HepG2 (cell line): Measurements from ENCODE around the gene SLC9A1. TPM values are rescaled to one million over a fixed set of nuclear protein-coding genes. Genes with fewer than 3 reads are reported as not detected.

Experiments
- ATAC-seq: fragments of 200-7000 bp; cut with Tn5 transposase; 3 replicates; pipeline ENCODE4 v1.9.1; 2020; ENCODE audit warnings: mild to moderate bottlenecking, moderate library complexity
- BruUV-seq: library from RNA; stranded (reverse); fragments of 400-500 nt; replicated peaks from 2 replicates; lab custom pipeline; 2021; lab: Mats Ljungman, UMichigan
- CTCF ChIA-PET: fragments of 300-600 bp; formaldehyde crosslinking; extraction: SDS; loops from one replicate; lab custom pipeline; 2021; ENCODE audit warnings: low total read pairs, inconsistent platforms, low intra/inter-chr PET ratio; lab: Yijun Ruan, JAX
- POLR2A ChIA-PET: fragments of 350-600 bp; sonication (Branson Sonifier 250); formaldehyde crosslinking; loops from one replicate; lab custom pipeline; 2020; ENCODE audit warnings: antibody characterized with exemption, inconsistent platforms; lab: Yijun Ruan, JAX
- DNase-seq: peaks from one replicate; pipeline ENCODE4 v3.0.0-alpha.2; 2015; ENCODE audit warnings: low spot score
- FAIRE-seq: peaks from 3 replicates; lab custom pipeline; 2011; peaks lifted over from hg19 to GRCh38; lab: Jason Lieb, UNC
- H2AFZ ChIP-seq: one replicate; pipeline ENCODE4 v1.6.1; 2011; ENCODE audit warnings: low read length, inconsistent platforms
- H3K27ac ChIP-seq: fragments of 300-600 bp; 3 replicates; pipeline ENCODE4 v1.8.0; 2011; ENCODE audit warnings: mixed run types, mild to moderate bottlenecking, mixed read lengths, low read length, inconsistent platforms; ENCODE audit not compliant: insufficient read depth; ENCODE audit errors: extremely low read length
- H3K27me3 ChIP-seq, 2 experiments: fragments of 200-600 bp in 1 of 2; 2 replicates in 1 of 2; 3 replicates in 1 of 2; pipeline versions ENCODE4 v1.6.0 to v1.8.0; 2011; ENCODE audit warnings: low read length in 2 of 2, mild to moderate bottlenecking in 2 of 2, moderate library complexity in 2 of 2, inconsistent platforms in 1 of 2; ENCODE audit not compliant: insufficient read depth in 2 of 2, control insufficient read depth in 1 of 2
- H3K36me3 ChIP-seq, 2 experiments: fragments of 200-600 bp in 1 of 2; replicated peaks in 1 of 2; 2 replicates in 1 of 2; 3 replicates in 1 of 2; pipeline versions ENCODE4 v1.5.1 to v1.8.0; 2011; ENCODE audit warnings: low read length in 2 of 2, inconsistent platforms in 1 of 2; ENCODE audit not compliant: insufficient read depth in 2 of 2, control insufficient read depth in 1 of 2
- H3K4me1 ChIP-seq: 2 replicates; pipeline ENCODE4 v1.5.1; 2012; ENCODE audit warnings: low read length, inconsistent platforms; ENCODE audit not compliant: insufficient read depth
- H3K4me2 ChIP-seq: 2 replicates; pipeline ENCODE4 v1.6.0; 2011; ENCODE audit warnings: low read depth, low read length, inconsistent platforms
- H3K4me3 ChIP-seq, 3 experiments: fragments of 200-600 bp in 1 of 3; sonication (generic), shearing (Covaris generic) in 1 of 3; replicated peaks in 1 of 3; 2 replicates each; pipeline ENCODE4 v1.5.1; 2011 to 2016; ENCODE audit warnings: low read length in 3 of 3, inconsistent platforms in 2 of 3, low read depth in 2 of 3, mild to moderate bottlenecking in 2 of 3, control low read depth in 1 of 3, mixed read lengths in 1 of 3; ENCODE audit not compliant: insufficient read depth in 1 of 3
- H3K79me2 ChIP-seq: one replicate; pipeline ENCODE4 v1.6.1; 2011; ENCODE audit warnings: low read length, inconsistent platforms; ENCODE audit not compliant: insufficient read depth
- H3K9ac ChIP-seq: 2 replicates; pipeline ENCODE4 v1.6.0; 2011; ENCODE audit warnings: mild to moderate bottlenecking, low read depth, low read length, inconsistent platforms; ENCODE audit not compliant: insufficient read depth
- H3K9me3 ChIP-seq: 2 replicates; pipeline ENCODE4 v1.5.1; 2012; ENCODE audit warnings: mild to moderate bottlenecking, low read length
- H4K20me1 ChIP-seq: 2 replicates; pipeline ENCODE4 v1.6.0; 2011; ENCODE audit warnings: inconsistent platforms, mild to moderate bottlenecking, low read length, moderate library complexity; ENCODE audit not compliant: insufficient read depth
- EZH2 ChIP-seq: conservative IDR thresholded peaks from 2 replicates; pipeline ENCODE4 v1.6.1; 2012; ENCODE audit warnings: mild to moderate bottlenecking, low read depth, low read length, moderate library complexity
- NR2F2 ChIP-seq: IDR thresholded peaks from 2 replicates; pipeline ENCODE4 v1.6.1; 2012; ENCODE audit warnings: low read depth, inconsistent platforms, borderline replicate concordance
- RFXAP ChIP-seq: sonication (generic); formaldehyde crosslinking; IDR thresholded peaks from 2 replicates; pipeline ENCODE4 v1.4.0; 2020; ENCODE audit warnings: missing genetic modification reagents, borderline replicate concordance
- ZNF547 ChIP-seq: sonication (generic); formaldehyde crosslinking; IDR thresholded peaks from 2 replicates; pipeline ENCODE4 v1.5.1; 2020; ENCODE audit warnings: mild to moderate bottlenecking, missing genetic modification reagents
- ZNF746 ChIP-seq: sonication (generic); formaldehyde crosslinking; IDR thresholded peaks from 2 replicates; pipeline ENCODE4 v1.8.0; 2022; ENCODE audit warnings: mild to moderate bottlenecking, missing genetic modification reagents
- ZNF792 ChIP-seq: IDR thresholded peaks from 2 replicates; pipeline ENCODE4 v1.6.1; 2016
- WGBS: methylation state at CpG from one replicate; pipeline ENCODE4 v1.1.6; 2017; ENCODE audit warnings: low lambda C conversion rate; 5-methylcytosine and 5-hydroxymethylcytosine counted together
- in situ Hi-C: cut with HindIII; loops from 2 replicates; pipeline ENCODE4 v1.10.0; 2017; ENCODE audit warnings: low pct_unique_long_range_greater_than_20kb; ENCODE audit not compliant: extremely low pct_ligation_motif_present
- intact Hi-C: fragments of 100-400 bp; cut with micrococcal nuclease; formaldehyde crosslinking; loops from one replicate; pipeline ENCODE4 v1.10.0; 2022; ENCODE audit not compliant: unreplicated experiment
- polyA plus RNA-seq, 8 experiments: library from polyadenylated mRNA; depleted of rRNA in 3 of 8; stranded (reverse) in 7 of 8; unstranded in 1 of 8; fragments of >200 nt; fragmentation: Illumina TruSeq in 4 of 8; extraction: Trizol in 4 of 8; gene quantifications; 2 replicates each; pipeline versions ENCODE4 v1.2.1 to v1.2.3, GENCODE V29; 2011 to 2016; ENCODE audit warnings: low read depth in 4 of 8, missing spikeins in 1 of 8, mixed read lengths in 1 of 8; ENCODE audit not compliant: insufficient read depth in 1 of 8
- total RNA-seq, 5 experiments: library from RNA; depleted of rRNA; stranded (reverse); fragments of >200 nt; fragmentation: Illumina TruSeq; extraction: Trizol; gene quantifications; 2 replicates each; pipeline ENCODE4 v1.2.3, GENCODE V29; 2016; ENCODE audit warnings: low read depth in 1 of 5
- TF ChIP-seq, protein P1 (sequence below): sonication (generic); formaldehyde crosslinking; IDR thresholded peaks from 2 replicates; pipeline ENCODE4 v1.4.0; 2020; ENCODE audit warnings: missing genetic modification reagents, borderline replicate concordance
- TF ChIP-seq, protein P2 (sequence below): sonication (generic); formaldehyde crosslinking; IDR thresholded peaks from 2 replicates; pipeline ENCODE4 v1.5.0; 2020; ENCODE audit warnings: mild to moderate bottlenecking, missing genetic modification reagents
- TF ChIP-seq, protein P3 (sequence below): IDR thresholded peaks from 2 replicates; pipeline ENCODE4 v1.6.1; 2016; ENCODE audit warnings: low read depth

The SLC9A1 gene
- total and polyA plus RNA-seq, 2 of the 13 experiments (the other 11 are each of a cell fraction or from before 2014, with no cell fraction given) = 1.4 to 2.9 TPM

DNA sequence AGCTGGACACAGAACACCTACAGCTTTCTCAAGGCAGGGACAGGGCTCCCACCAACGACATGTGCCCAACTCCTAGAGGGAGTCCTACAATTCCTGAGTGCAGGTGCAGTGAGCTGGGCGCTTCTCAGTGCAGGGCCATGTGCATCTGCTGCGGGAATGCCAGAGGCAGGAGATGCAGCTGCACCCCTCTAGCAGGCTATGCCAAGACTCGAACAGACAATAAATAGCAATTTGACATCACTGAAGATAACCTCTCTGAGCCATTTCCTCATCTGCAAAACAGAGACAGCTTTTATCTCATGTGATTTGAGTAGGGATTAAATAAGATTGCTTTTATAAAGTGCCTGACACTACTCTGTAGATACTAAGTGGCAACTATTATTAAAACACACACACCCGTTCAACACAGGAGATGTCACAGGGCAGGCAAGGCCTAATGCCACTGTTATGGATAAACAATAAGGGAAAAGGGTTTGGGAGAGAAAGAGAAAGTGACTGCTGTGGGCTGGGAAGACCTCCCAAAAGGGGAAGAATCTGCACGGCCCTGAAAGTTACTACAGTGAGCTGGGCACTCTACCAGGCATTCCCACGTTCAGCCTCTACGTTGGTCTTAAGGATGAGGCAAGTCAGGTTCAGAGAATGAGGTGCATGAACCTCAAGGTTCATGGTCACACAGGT, 5.7 kb downstream of the SLC9A1 start:
- WGBS = 91% methylated on average over 8 of the region's 8 CpGs
- no TSS peak for BruUV-seq
- TF ChIP-seq, protein P1, sequence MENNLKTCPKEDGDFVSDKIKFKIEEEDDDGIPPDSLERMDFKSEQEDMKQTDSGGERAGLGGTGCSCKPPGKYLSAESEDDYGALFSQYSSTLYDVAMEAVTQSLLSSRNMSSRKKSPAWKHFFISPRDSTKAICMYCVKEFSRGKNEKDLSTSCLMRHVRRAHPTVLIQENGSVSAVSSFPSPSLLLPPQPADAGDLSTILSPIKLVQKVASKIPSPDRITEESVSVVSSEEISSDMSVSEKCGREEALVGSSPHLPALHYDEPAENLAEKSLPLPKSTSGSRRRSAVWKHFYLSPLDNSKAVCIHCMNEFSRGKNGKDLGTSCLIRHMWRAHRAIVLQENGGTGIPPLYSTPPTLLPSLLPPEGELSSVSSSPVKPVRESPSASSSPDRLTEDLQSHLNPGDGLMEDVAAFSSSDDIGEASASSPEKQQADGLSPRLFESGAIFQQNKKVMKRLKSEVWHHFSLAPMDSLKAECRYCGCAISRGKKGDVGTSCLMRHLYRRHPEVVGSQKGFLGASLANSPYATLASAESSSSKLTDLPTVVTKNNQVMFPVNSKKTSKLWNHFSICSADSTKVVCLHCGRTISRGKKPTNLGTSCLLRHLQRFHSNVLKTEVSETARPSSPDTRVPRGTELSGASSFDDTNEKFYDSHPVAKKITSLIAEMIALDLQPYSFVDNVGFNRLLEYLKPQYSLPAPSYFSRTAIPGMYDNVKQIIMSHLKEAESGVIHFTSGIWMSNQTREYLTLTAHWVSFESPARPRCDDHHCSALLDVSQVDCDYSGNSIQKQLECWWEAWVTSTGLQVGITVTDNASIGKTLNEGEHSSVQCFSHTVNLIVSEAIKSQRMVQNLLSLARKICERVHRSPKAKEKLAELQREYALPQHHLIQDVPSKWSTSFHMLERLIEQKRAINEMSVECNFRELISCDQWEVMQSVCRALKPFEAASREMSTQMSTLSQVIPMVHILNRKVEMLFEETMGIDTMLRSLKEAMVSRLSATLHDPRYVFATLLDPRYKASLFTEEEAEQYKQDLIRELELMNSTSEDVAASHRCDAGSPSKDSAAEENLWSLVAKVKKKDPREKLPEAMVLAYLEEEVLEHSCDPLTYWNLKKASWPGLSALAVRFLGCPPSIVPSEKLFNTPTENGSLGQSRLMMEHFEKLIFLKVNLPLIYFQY (CRISPR knock-in tag) = no peak
- TF ChIP-seq, protein P2, sequence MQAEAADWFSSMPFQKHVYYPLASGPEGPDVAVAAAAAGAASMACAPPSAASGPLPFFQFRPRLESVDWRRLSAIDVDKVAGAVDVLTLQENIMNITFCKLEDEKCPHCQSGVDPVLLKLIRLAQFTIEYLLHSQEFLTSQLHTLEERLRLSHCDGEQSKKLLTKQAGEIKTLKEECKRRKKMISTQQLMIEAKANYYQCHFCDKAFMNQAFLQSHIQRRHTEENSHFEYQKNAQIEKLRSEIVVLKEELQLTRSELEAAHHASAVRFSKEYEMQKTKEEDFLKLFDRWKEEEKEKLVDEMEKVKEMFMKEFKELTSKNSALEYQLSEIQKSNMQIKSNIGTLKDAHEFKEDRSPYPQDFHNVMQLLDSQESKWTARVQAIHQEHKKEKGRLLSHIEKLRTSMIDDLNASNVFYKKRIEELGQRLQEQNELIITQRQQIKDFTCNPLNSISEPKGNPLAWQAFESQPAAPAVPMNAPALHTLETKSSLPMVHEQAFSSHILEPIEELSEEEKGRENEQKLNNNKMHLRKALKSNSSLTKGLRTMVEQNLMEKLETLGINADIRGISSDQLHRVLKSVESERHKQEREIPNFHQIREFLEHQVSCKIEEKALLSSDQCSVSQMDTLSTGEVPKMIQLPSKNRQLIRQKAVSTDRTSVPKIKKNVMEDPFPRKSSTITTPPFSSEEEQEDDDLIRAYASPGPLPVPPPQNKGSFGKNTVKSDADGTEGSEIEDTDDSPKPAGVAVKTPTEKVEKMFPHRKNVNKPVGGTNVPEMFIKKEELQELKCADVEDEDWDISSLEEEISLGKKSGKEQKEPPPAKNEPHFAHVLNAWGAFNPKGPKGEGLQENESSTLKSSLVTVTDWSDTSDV (CRISPR knock-in tag) = no peak
- no peak for TF ChIP-seq EZH2
- no peak for TF ChIP-seq ZNF547
- no peak for TF ChIP-seq RFXAP
- TF ChIP-seq ZNF792 (CRISPR knock-in tag) = no peak
- TF ChIP-seq ZNF746 (CRISPR knock-in tag) = no peak
- no peak for TF ChIP-seq NR2F2
- TF ChIP-seq, protein P3, sequence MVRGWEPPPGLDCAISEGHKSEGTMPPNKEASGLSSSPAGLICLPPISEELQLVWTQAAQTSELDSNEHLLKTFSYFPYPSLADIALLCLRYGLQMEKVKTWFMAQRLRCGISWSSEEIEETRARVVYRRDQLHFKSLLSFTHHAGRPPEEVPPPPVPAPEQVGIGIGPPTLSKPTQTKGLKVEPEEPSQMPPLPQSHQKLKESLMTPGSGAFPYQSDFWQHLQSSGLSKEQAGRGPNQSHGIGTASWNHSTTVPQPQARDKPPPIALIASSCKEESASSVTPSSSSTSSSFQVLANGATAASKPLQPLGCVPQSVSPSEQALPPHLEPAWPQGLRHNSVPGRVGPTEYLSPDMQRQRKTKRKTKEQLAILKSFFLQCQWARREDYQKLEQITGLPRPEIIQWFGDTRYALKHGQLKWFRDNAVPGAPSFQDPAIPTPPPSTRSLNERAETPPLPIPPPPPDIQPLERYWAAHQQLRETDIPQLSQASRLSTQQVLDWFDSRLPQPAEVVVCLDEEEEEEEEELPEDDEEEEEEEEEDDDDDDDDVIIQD = no peak
- TF ChIP-seq, all 625 proteins: peak for 0
- Histone ChIP-seq H3K27ac (no peak overlapping the region), H4K20me1 (no peaks in the 10 kb centered on the region), H3K4me1 (peaks cover 39% of the 10 kb centered on the region), H3K4me3 (no peak overlapping the region), H3K36me3 (no peaks in the 10 kb centered on the region), H3K79me2 (peaks cover 2% of the 10 kb centered on the region), H3K9me3 (no peaks in the 10 kb centered on the region), H3K9ac (no peak overlapping the region), H2AFZ (no peak overlapping the region), H3K4me2 (no peak overlapping the region), H3K27me3 (no peaks in the 10 kb centered on the region)
- CTCF ChIA-PET = no interaction called here
- POLR2A ChIA-PET = no interaction called here
- intact Hi-C loops (no loop called here), in situ Hi-C loops (no loop called here)
- ATAC-seq = no peak
- DNase-seq = no peak
- FAIRE-seq = no peak
